ENCODE data around the gene TCP1.
"Not testable (repeated sequence)": the region's sequence is repeated elsewhere in the genome, so short reads cannot be mapped to it uniquely, and the experiment has no call there.

Gene TCP1

GRCh38 chr6:159816775-159817174, 27.4 kb upstream of the TCP1 start:
- DNase-seq, result not testable (repeated sequence)

GRCh38 chr6:159815410-159815809, 26.0 kb upstream of the TCP1 start:
- DNase-seq, result no peak

GRCh38 chr6:159813781-159814180, 24.4 kb upstream of the TCP1 start:
- DNase-seq, result no peak

GRCh38 chr6:159809149-159809548, 19.7 kb upstream of the TCP1 start:
- DNase-seq, result no peak

GRCh38 chr6:159808647-159809046, 19.2 kb upstream of the TCP1 start:
- DNase-seq, result no peak

- DNase-seq, result no peak
Measured at GRCh38 chr6:159807150-159807858, 17.9 kb upstream of the TCP1 start.

GRCh38 chr6:159806021-159806458, 16.6 kb upstream of the TCP1 start:
- DNase-seq, result no peak

GRCh38 chr6:159805440-159806020, 16.1 kb upstream of the TCP1 start:
- no peak for DNase-seq

GRCh38 chr6:159804504-159804903, 15.1 kb upstream of the TCP1 start:
- no peak for DNase-seq

- DNase-seq, result peak; percentile 28
Measured at GRCh38 chr6:159801935-159802334, 12.5 kb upstream of the TCP1 start.

GRCh38 chr6:159800141-159800865, 10.9 kb upstream of the TCP1 start, which contains the start of gene PNLDC1:
Gene PNLDC1, plus strand, starts transcription at chr6:159800276. Its CDS starts 32 bp downstream, at chr6:159800308.
- DNase-seq, result no peak

- no peak for DNase-seq
Measured at GRCh38 chr6:159797554-159797953, 8.2 kb upstream of the TCP1 start.

- DNase-seq, result not testable (repeated sequence)
Measured at GRCh38 chr6:159794976-159795375, 5.6 kb upstream of the TCP1 start.

GRCh38 chr6:159790956-159791598, 1.7 kb upstream of the TCP1 start:
- peak; percentile 36 for DNase-seq

- DNase-seq, result peak; percentile 97
Measured at GRCh38 chr6:159790149-159790955, 950 bp upstream of the TCP1 start, which contains the start of gene MRPL18. Gene MRPL18, plus strand, starts transcription at chr6:159790467. Its CDS starts 121 bp downstream, at chr6:159790588.

- DNase-seq, result peak; percentile 52
Measured at GRCh38 chr6:159788753-159789376, 537 bp downstream of the TCP1 start.

GRCh38 chr6:159788276-159788675, 1.1 kb downstream of the TCP1 start:
- no peak for DNase-seq

- no peak for DNase-seq
Measured at GRCh38 chr6:159778542-159779103, 10.8 kb downstream of the TCP1 start.

- DNase-seq, result no peak
Measured at GRCh38 chr6:159778131-159778530, 11.3 kb downstream of the TCP1 start.

- DNase-seq, result no peak
Measured at GRCh38 chr6:159777240-159777904, 12.0 kb downstream of the TCP1 start.

- DNase-seq, result no peak
Measured at GRCh38 chr6:159772196-159772595, 17.2 kb downstream of the TCP1 start.

Data from inflammatory macrophage treated with lipopolysaccharide for 4 hours (primary cell).